Pancreas (tissue), 10 donors: ENCODE results near the gene FAM221B. TPM values are rescaled to one million over a fixed set of nuclear protein-coding genes. Genes with fewer than 3 reads are reported as not detected.

Experiments used
- ATAC-seq, 4 donors: fragments of 200-7000 bp; cut with Tn5 transposase; one replicate each; pipeline versions ENCODE4 v1.8.0 to v1.9.1; 2020; ENCODE audit warnings: mild to moderate bottlenecking in 4 of 4, moderate library complexity in 4 of 4
- DNase-seq, 6 donors: peaks; one replicate each; pipeline ENCODE4 v3.0.0-alpha.2; 2020
- FAIRE-seq: peaks from 2 replicates; lab custom pipeline; 2012; peaks lifted over from hg19 to GRCh38; lab: Jason Lieb, UNC
- H3K27ac ChIP-seq, 4 donors: fragments of 200-600 bp; sonication (generic); 1 replicate in 3 of 4; 2 replicates in 1 of 4; pipeline versions ENCODE4 v1.5.0 to v1.8.0; 2020
- H3K27me3 ChIP-seq, 4 donors: fragments of 200-600 bp; one replicate each; pipeline ENCODE4 v1.8.0; 2021
- H3K36me3 ChIP-seq, 3 donors: fragments of 200-600 bp; sonication (generic) in 1 of 3; one replicate each; pipeline versions ENCODE4 v1.5.0 to v1.8.0; 2020 to 2021
- H3K4me1 ChIP-seq, 3 donors: fragments of 200-600 bp; one replicate each; pipeline ENCODE4 v1.8.0; 2021
- H3K4me3 ChIP-seq, 4 donors: fragments of 200-600 bp; sonication (generic) in 2 of 4; one replicate each; pipeline versions ENCODE4 v1.5.0 to v1.8.0; 2020 to 2021
- H3K9me3 ChIP-seq, 4 donors: fragments of 200-600 bp; one replicate each; pipeline ENCODE4 v1.8.0; 2021
- CTCF ChIP-seq, 4 donors: fragments of 200-600 bp; sonication (generic) in 3 of 4; IDR thresholded peaks; one replicate each; pipeline versions ENCODE4 v1.5.0 to v1.8.0; 2021; ENCODE audit warnings: antibody characterized with exemption in 4 of 4
- WGBS, 2 donors: extraction: QIAGEN DNeasy Blood & Tissue Kit; methylation state at CpG; one replicate each; pipeline ENCODE4 v1.1.7; 2013; 5-methylcytosine and 5-hydroxymethylcytosine counted together
- intact Hi-C, 3 donors: fragments of 100-400 bp; cut with DNase I; formaldehyde crosslinking; loops; one replicate each; pipeline versions ENCODE4 v1.11.1 to v1.14.2; 2022
- polyA plus RNA-seq, 2 donors: library from polyadenylated mRNA; stranded (reverse); fragments of 200-250 nt; gene quantifications; one replicate each; pipeline ENCODE4 v1.2.3, GENCODE V29; 2013
- total RNA-seq, 6 donors: library from RNA; stranded (reverse); fragmentation: NEBNext Ultra II Directional in 4 of 6; extraction: Animal tissue kit (Norgen Biotek cat#: 25700) in 4 of 6; gene quantifications; one replicate each; pipeline versions ENCODE4 v1.2.1 to v1.2.4, GENCODE V29; 2021 to 2023
- donor health status: healthy with polysubstance abuse.
- donor health status: DM: no; HTN: no; CAD: no; lungs with moderate emphysema.
- donor health status: DM: no; HTN: no; CAD: no.
- donor health status: control.
- donor health status: control.
- donor health status: Bipolar disorder and iron deficiency.
- donor health status: DM: yes; HTN: yes; CAD: no.
- donor health status: DM: no; HTN: no; CAD: no.
- donor health status: DM: no; HTN: no; CAD: no.
- donor health status: DM: yes; HTN: yes; CAD: no.

FAM221B gene
- total and polyA plus RNA-seq, 8 donors: 0.11 TPM; not detected in 7

GRCh38 chr9:35856882-35857281 is 28.4 kb upstream of the FAM221B start:
- no peak for TF ChIP-seq CTCF (IDR thresholded peaks at IDR 0.05)
- Histone ChIP-seq H3K27ac (no peak overlapping the region), H3K36me3 (no peaks in the 10 kb centered on the region), H3K9me3 (no peaks in the 10 kb centered on the region), H3K27me3 (no peaks in the 10 kb centered on the region), H3K4me3 (no peak overlapping the region), H3K4me1 (no peaks in the 10 kb centered on the region)
- intact Hi-C loops: no loop called here
- 77 to 87% methylated on average over 5 of the region's 5 CpGs for WGBS, 2 donors
- no peak for FAIRE-seq
- DNase-seq: no peak
- no peak for ATAC-seq

- DNase-seq: no peak
- intact Hi-C loops: no loop called here
- Histone ChIP-seq H3K4me1 (no peaks in the 10 kb centered on the region), H3K4me3 (no peak overlapping the region), H3K36me3 (no peaks in the 10 kb centered on the region), H3K27me3 (no peaks in the 10 kb centered on the region), H3K9me3 (no peaks in the 10 kb centered on the region), H3K27ac (no peak overlapping the region)
- 62 to 69% methylated on average over 3 of the region's 3 CpGs for WGBS, 2 donors
- TF ChIP-seq CTCF (IDR thresholded peaks at IDR 0.05): no peak
- FAIRE-seq: no peak
- ATAC-seq: no peak
Measured at GRCh38 chr9:35856206-35856605, 27.7 kb upstream of the FAM221B start.

- Histone ChIP-seq H3K4me3 (no peak overlapping the region), H3K9me3 (no peaks in the 10 kb centered on the region), H3K27ac (no peak overlapping the region), H3K36me3 (no peaks in the 10 kb centered on the region), H3K4me1 (no peaks in the 10 kb centered on the region), H3K27me3 (no peaks in the 10 kb centered on the region)
- WGBS, 2 donors: 87 to 92% methylated on average over 7 of the region's 7 CpGs
- FAIRE-seq: no peak
- intact Hi-C loops: no loop called here
- no peak for TF ChIP-seq CTCF (IDR thresholded peaks at IDR 0.05)
- no peak for DNase-seq
- ATAC-seq: no peak
Measured at GRCh38 chr9:35854091-35854762, 25.7 kb upstream of the FAM221B start.

GRCh38 chr9:35852876-35853865 is 24.6 kb upstream of the FAM221B start:
- intact Hi-C loops: no loop called here
- no peaks in the 10 kb centered on the region for H3K4me1 ChIP-seq
- WGBS, 2 donors: 90 to 92% methylated on average over 25 of the region's 25 CpGs
- no peaks in the 10 kb centered on the region for H3K9me3 ChIP-seq
- no peak for ATAC-seq
- no peak for FAIRE-seq
- no peak for DNase-seq
- no peak overlapping the region for H3K27ac ChIP-seq
- H3K4me3 ChIP-seq: no peak overlapping the region
- no peaks in the 10 kb centered on the region for H3K27me3 ChIP-seq
- TF ChIP-seq CTCF (IDR thresholded peaks at IDR 0.05): no peak
- peaks cover 0 to 2% (median 0%) of the 10 kb centered on the region in 3 donors for H3K36me3 ChIP-seq
